ACHN (cell line): ENCODE data around the gene PTGES2.
"Not testable (repeated sequence)": the region's sequence is repeated elsewhere in the genome, so short reads cannot be mapped to it uniquely, and the experiment has no call there.

ENCODE experiments used
- DNase-seq: peaks from one replicate; pipeline ENCODE4 v3.0.0-alpha.2; 2015
- in situ Hi-C: cut with HindIII; loops from 2 replicates; pipeline ENCODE4 v1.10.0; 2017; ENCODE audit warnings: low sequenced_read_pairs, low pct_ligation_motif_present, low pct_unique_long_range_greater_than_20kb

Gene PTGES2

DNA sequence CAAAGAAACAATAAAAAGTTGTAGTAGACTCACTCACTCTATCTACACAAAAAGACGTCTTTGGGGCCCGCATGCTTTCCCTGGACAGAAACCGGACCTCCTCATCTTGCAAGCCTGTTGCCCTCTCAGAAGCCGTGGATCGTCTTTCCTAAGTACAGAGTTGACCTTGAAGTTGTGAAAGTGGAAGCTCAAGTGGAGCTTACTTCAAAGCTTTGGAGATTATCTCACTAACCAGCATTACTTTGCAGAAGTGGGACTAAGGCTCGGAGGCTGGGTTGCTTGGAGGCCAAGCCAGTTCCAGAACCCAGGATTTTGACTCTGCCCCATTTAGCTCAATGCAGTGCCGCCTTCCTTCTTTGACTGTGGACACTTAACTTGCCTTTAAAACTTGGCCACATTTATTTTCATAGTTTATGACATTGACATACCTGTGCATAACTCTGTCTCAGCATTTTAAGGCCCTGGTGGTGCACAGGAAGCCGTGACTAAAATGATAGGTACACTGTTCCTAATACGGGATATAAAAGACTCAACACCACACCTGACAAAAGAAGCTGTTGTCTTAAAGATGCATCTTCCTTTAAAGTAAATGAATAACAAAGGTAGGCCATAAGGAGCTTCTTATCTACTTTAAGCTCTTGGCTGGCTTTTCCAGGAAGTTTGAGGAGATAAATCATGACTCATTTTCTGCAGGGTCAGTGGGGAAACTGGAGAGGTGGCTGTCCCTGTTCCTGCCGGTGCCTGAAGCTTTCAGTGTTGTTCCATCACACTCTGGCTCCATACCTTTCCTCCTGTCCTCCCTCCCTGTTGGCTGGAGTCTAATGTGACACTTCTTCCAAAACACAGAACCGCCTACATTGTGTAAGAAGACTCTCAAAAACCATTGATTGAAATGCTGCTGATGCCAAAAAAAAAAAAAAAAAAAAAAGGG is 48.8 kb downstream of the PTGES2 start:
- peak; percentile 42 for DNase-seq
- in situ Hi-C loops: no loop called here

DNA sequence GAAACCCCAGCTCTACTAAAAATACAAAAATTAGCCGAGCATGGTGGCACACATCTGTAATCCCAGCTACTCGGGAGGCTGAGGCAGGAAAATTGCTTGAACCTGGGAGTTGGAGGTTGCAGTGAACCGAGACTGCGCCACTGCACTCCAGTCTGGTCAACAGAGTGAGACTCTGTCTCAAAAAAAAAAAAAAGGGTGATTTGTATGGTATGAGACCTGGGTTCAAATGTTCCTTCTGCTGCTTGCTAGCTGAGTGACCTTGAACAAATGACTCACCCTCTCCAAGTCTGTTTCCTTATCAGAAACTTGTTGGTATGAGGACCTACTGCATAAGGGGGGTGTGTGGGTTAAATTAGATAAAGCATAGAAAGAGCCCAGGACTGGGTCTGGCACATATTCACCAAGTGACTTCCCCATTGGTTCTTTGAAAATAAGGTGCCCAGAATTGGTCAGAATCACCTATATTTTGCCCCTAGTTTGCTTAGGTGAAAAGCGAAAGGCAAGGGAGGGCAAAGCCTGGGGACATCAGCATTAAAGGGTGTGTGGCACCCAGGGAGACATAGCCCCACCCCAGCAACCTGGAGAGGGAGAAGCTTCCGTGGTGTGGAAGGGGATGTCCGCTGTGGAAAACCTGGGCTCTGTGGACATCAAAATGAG is 49.6 kb downstream of the PTGES2 start:
- no peak for DNase-seq
- in situ Hi-C loops: no loop called here

DNA sequence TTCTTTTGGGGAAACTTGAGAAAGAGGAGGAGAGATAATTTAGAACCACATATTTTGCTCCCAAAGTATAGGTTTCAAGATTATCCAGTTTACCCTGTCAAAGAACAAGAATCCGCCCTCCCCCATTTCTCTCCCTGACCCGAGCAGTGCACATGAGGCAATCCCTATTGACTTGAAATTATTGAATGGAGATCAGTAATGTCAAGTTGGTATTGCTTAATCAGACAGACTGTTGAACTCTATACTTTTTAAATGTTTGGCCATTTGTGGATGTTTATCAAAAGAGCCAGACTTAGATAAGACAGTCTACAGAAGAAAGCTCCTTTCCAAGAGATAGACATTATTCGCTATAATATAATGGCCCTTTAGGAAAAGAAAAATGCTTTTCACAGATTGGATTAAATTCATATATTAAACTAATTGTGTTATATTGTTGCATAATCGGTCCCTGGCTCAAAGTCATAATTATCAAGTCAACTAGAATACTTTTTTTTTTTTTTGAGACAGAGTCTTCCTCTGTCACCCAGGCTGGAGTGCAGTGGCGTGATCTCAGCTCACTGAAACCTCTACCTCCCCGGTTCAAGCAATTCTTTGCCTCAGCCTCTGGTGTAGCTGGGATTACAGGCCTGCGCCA is 54.2 kb downstream of the PTGES2 start:
- in situ Hi-C loops: no loop called here
- no peak for DNase-seq

DNA sequence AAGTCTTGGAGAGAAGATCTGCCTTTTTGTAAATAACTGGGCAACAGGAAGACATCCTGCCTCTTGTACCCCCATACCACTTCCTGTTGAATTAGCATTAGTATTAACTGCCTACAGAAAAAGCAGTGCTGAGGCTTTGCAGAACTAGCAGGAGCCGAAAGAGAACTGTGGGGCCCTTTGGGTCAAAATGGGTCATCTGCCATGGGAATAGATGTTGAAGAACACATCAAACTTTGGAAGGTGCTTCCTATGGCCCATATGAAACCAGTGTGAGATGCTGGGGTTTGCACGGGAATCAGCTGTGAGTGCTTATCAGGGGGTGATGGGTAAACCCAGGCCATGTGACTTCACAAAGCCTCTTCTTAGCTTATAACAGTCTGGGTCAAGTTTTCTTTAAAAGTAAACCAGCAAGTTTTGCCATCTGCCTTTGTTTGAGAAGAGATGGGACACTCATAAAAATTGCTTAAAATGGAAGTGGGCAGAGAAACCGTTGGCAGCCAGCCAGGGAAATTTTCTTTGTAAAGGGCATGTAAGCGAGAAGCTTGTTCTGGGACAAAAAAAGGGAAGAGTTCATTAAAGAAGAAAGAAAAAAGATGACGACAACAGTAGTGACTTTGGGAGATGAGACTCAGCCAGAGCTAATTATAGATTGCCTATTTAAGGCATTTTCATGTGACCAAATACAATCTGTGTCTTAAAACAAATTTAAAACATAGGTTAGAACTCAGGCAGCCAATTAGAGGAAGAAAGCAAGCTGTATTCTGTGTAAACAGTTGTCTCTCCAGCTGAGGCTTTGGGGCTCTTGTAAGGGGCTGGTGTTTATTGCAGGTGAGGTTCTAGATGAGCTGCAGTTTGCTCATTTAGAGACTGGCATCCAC is 55.1 kb downstream of the PTGES2 start:
- in situ Hi-C loops: no loop called here
- DNase-seq: no peak

DNA sequence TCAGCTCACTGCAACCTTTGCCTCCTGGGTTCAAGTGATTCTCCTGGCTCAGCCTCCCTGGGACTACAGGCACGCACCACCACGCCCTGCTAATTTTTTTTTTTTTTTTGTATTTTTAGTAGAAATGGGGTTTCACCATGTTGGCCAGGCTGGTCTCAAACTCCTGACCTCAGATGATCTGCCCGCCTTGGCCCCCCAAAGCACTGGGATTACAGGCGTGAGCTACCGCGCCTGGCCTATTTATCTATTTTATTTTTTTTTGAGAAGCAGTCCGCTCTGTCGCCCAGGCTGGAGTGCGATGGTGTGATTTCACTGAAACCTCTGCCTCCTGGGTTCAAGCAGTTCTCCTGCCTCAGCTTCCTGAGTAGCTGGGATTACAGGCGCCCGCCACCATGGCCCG is 56.1 kb downstream of the PTGES2 start:
- in situ Hi-C loops, DNase-seq: not testable (repeated sequence)

DNA sequence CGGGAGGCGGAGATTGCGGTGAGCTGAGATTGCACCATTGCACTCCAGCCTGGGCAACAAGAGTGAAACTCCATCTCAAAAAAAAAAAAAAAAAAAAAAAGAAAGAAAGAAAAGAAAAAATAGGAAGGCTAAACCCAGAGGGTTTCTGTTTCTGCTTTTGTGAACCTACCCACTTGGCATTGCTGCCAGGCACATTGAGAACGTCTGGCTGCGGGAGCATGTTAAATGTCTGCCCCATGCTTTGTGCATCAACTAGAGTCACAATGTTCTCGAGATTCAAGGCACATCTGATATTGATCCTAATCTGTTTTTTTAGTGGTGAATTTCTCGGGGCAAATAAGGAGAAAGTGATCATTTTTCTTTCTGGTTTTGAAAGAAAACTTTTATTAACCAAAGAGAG is 56.7 kb downstream of the PTGES2 start:
- in situ Hi-C loops: no loop called here
- DNase-seq: no peak
